MM.1S (cell line): ENCODE measurements around the gene MPP3.

Source experiments
- EZH2 ChIP-seq: fragments of 300-600 bp; sonication (generic); optimal IDR thresholded peaks from 2 replicates; pipeline ENCODE3; 2017; ENCODE audit warnings: low read depth, mild to moderate bottlenecking, antibody characterized with exemption, low read length, mixed read lengths
- EZH2phosphoT487 ChIP-seq: fragments of 300-600 bp; sonication (generic); IDR thresholded peaks from 2 replicates; pipeline ENCODE4 v1.6.1; 2018; ENCODE audit warnings: antibody characterized with exemption, low read length
- TF ChIP-seq, protein P1 (sequence below): fragments of 300-600 bp; sonication (generic); IDR thresholded peaks from 2 replicates; pipeline ENCODE4 v1.5.1; 2016; ENCODE audit warnings: antibody characterized with exemption, low read length, mixed read lengths

DNA sequence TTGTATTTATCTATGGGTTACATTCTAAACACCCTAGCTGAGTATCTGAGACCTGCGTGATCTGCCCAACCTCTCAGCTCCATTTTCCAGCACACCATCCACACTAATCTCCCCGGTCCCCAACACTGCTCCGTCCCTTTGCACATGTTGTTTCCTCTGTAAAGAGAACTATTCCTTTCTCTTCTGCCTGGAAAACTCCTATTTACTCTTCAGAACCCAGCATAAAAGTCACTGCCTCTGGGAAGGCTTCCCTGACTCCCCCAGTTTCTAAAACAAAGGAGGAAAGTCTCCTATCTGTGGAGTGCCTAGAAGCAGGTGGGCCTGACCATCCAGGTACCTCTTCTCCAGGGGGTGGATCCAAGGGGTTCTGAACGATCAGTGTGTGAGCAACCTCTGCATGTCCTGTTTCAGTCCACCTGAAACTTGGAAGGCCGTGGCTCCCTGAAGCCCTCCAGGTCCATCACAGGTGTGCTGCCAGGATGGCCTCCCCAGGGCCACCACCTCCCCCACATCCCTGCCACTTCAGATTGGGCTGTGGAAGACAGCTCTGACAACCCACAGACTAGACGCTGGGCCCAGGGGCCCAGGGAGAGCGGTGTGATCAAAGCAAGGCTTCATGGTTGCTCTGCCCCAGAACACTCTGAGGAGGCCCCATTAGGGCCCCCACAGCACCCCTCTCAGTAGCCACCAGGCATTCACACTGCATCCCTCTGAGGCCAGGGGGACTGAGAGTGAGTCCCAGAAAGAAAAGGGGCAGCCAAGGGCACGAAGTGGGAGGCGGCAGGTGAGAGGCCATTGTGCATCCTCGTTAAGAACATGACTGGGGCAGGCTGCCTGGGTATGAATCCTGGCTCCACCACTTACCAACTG, 20.3 kb downstream of the MPP3 start:
- TF ChIP-seq, protein P1, sequence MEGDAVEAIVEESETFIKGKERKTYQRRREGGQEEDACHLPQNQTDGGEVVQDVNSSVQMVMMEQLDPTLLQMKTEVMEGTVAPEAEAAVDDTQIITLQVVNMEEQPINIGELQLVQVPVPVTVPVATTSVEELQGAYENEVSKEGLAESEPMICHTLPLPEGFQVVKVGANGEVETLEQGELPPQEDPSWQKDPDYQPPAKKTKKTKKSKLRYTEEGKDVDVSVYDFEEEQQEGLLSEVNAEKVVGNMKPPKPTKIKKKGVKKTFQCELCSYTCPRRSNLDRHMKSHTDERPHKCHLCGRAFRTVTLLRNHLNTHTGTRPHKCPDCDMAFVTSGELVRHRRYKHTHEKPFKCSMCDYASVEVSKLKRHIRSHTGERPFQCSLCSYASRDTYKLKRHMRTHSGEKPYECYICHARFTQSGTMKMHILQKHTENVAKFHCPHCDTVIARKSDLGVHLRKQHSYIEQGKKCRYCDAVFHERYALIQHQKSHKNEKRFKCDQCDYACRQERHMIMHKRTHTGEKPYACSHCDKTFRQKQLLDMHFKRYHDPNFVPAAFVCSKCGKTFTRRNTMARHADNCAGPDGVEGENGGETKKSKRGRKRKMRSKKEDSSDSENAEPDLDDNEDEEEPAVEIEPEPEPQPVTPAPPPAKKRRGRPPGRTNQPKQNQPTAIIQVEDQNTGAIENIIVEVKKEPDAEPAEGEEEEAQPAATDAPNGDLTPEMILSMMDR = no peak
- no peak for TF ChIP-seq EZH2phosphoT487
- TF ChIP-seq EZH2 = no peak
